A673 (cell line): Measurements from ENCODE around the gene TBC1D24.
"Not testable (repeated sequence)": the region's sequence is repeated elsewhere in the genome, so short reads cannot be mapped to it uniquely, and the experiment has no call there.

ENCODE experiments used
- CTCF ChIP-seq: fragments of 300-800, 200-600 bp; sonication (generic); conservative IDR thresholded peaks from 2 replicates; pipeline ENCODE4 v1.5.1; 2017; ENCODE audit warnings: low read depth, mild to moderate bottlenecking, antibody characterized with exemption, low read length, moderate library complexity, mixed read lengths
- EZH2 ChIP-seq: fragments of 200-600 bp; sonication (generic); IDR thresholded peaks from 2 replicates; pipeline ENCODE4 v1.6.1; 2017; ENCODE audit warnings: borderline replicate concordance, low read depth, mild to moderate bottlenecking, mixed read lengths, antibody characterized with exemption, low read length; ENCODE audit not compliant: poor library complexity, severe bottlenecking

- TF ChIP-seq CTCF, EZH2: not testable (repeated sequence)
These were observed 64.4 kb downstream of the TBC1D24 start for GRCh38 chr16:2539192-2539844.
